Hepatocyte (in vitro differentiated cells): ENCODE results near the gene DOK5. TPM values are rescaled to one million over a fixed set of nuclear protein-coding genes. Genes with fewer than 3 reads are reported as not detected.

Source experiments
- DNase-seq: peaks from one replicate; pipeline ENCODE4 v3.0.0-alpha.2; 2016; ENCODE audit warnings: low spot score
- H2AFZ ChIP-seq: fragments of 200-600 bp; sonication (generic); 2 replicates; pipeline ENCODE4 v1.6.0; 2016; ENCODE audit warnings: antibody characterized with exemption, mild to moderate bottlenecking
- H3K27ac ChIP-seq: fragments of 200-600 bp; sonication (generic); 2 replicates; pipeline ENCODE4 v1.5.1; 2016; ENCODE audit warnings: mild to moderate bottlenecking
- H3K27me3 ChIP-seq: fragments of 200-600 bp; sonication (generic); 2 replicates; pipeline ENCODE4 v1.6.1; 2016
- H3K36me3 ChIP-seq: fragments of 200-600 bp; sonication (generic); replicated peaks from 2 replicates; pipeline ENCODE4 v1.5.1; 2016; ENCODE audit warnings: low read depth; ENCODE audit not compliant: insufficient read depth
- H3K4me1 ChIP-seq: fragments of 200-600 bp; sonication (generic); 2 replicates; pipeline ENCODE4 v1.5.1; 2016; ENCODE audit warnings: mild to moderate bottlenecking, moderate library complexity; ENCODE audit not compliant: insufficient read depth
- H3K4me2 ChIP-seq: fragments of 200-600 bp; sonication (generic); 2 replicates; pipeline ENCODE4 v1.6.0; 2016
- H3K4me3 ChIP-seq: fragments of 200-600 bp; sonication (generic); 2 replicates; pipeline ENCODE4 v1.5.1; 2016; ENCODE audit warnings: mild to moderate bottlenecking
- H3K79me2 ChIP-seq: fragments of 200-600 bp; sonication (generic); 2 replicates; pipeline ENCODE4 v1.6.0; 2017; ENCODE audit warnings: mild to moderate bottlenecking
- H3K9me2 ChIP-seq: fragments of 200-600 bp; sonication (generic); replicated peaks from 2 replicates; pipeline ENCODE4 v1.6.0; 2017; ENCODE audit warnings: mild to moderate bottlenecking; ENCODE audit not compliant: insufficient read depth
- H3K9me3 ChIP-seq: fragments of 200-600 bp; sonication (generic); 2 replicates; pipeline ENCODE4 v1.5.1; 2016; ENCODE audit warnings: low read depth, mild to moderate bottlenecking
- H4K20me1 ChIP-seq: fragments of 200-600 bp; sonication (generic); 2 replicates; pipeline ENCODE4 v1.6.0; 2016; ENCODE audit warnings: mild to moderate bottlenecking; ENCODE audit not compliant: insufficient read depth, poor library complexity, severe bottlenecking
- EZH2 ChIP-seq: fragments of 200-600 bp; sonication (generic); IDR thresholded peaks from 2 replicates; pipeline ENCODE4 v1.6.1; 2016; ENCODE audit warnings: antibody characterized with exemption, mild to moderate bottlenecking, borderline replicate concordance
- EZH2phosphoT487 ChIP-seq: fragments of 200-600 bp; sonication (generic); IDR thresholded peaks from one replicate; pipeline ENCODE4 v1.6.1; 2018; ENCODE audit warnings: antibody characterized with exemption, mild to moderate bottlenecking, low read depth, moderate library complexity; ENCODE audit not compliant: unreplicated experiment, severe bottlenecking
- WGBS: methylation state at CpG from one replicate; pipeline ENCODE4 v1.1.6; 2016; ENCODE audit warnings: low lambda C conversion rate; ENCODE audit errors: missing lambda C conversion rate; 5-methylcytosine and 5-hydroxymethylcytosine counted together
- polyA plus RNA-seq: library from polyadenylated mRNA; unstranded; fragments of >200 nt; fragmentation: Nextera tagmentation; extraction: Ambion mirVana; gene quantifications from 2 replicates; pipeline ENCODE4 v1.2.1, GENCODE V29; 2016
- total RNA-seq: library from RNA; depleted of rRNA; stranded (reverse); fragments of >200 nt; gene quantifications from 2 replicates; pipeline ENCODE4 v1.2.3, GENCODE V29; 2014
- TF ChIP-seq, protein P1 (sequence below): fragments of 200-600 bp; sonication (generic); IDR thresholded peaks from 2 replicates; pipeline ENCODE4 v1.5.1; 2016; ENCODE audit warnings: antibody characterized with exemption, mild to moderate bottlenecking; ENCODE audit not compliant: poor library complexity

Gene DOK5
- total and polyA plus RNA-seq, 2 experiments from 2014 or later = 7.0 to 7.5 TPM

DNA sequence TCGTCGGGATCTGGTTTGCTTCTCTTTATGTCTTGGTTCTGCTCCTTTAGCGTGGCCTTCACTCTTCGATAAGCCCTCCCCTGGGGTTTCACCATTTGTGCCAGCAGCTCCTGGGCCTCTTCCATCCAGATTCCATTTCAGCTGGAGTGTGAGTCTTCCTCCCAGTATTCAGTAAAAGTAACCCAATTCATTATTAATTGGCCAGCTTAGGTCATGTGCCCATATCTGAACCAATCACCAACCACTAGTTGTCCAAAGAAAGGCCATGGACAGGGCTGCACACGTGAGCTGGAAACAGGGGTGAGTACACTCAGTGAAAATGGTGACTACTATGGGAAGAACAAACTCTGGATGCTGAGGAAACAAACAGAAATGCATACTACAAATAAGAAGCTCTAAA lies 2.8 kb upstream of the DOK5 start:
- Histone ChIP-seq H3K4me1 (no peaks in the 10 kb centered on the region), H3K9me2 (no peaks in the 10 kb centered on the region), H3K4me2 (no peak overlapping the region), H4K20me1 (no peaks in the 10 kb centered on the region), H3K79me2 (no peaks in the 10 kb centered on the region), H3K27ac (no peak overlapping the region), H3K9me3 (no peaks in the 10 kb centered on the region), H2AFZ (no peak overlapping the region), H3K4me3 (no peak overlapping the region), H3K27me3 (peaks cover 28% of the 10 kb centered on the region), H3K36me3 (no peaks in the 10 kb centered on the region)
- no peak for DNase-seq
- WGBS = 95% methylated on average over 5 of the region's 5 CpGs
- no peak for TF ChIP-seq EZH2

DNA sequence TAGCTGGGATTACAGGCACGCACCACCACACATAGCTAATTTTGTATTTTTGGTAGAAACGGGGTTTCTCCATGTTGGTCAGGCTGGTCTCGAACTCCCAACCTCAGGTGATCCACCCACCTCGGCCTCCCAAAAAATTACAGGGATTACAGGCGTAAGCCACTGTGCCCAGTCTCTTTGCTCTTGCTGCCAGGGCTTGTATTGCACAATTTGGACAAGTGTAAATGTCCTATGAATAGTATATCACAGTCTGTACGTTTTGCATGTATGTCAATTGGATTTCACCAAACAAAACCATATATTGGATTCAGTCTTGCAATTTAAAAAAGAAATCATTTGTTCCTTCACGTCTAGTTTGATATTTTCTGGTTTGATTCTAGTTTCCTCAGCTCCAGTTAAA lies 2.1 kb upstream of the DOK5 start:
- Histone ChIP-seq H3K27ac (no peak overlapping the region), H3K79me2 (no peaks in the 10 kb centered on the region), H3K4me2 (no peak overlapping the region), H4K20me1 (no peaks in the 10 kb centered on the region), H2AFZ (no peak overlapping the region), H3K4me3 (no peak overlapping the region), H3K9me3 (no peaks in the 10 kb centered on the region), H3K27me3 (peaks cover 35% of the 10 kb centered on the region), H3K9me2 (no peaks in the 10 kb centered on the region), H3K36me3 (no peaks in the 10 kb centered on the region), H3K4me1 (no peaks in the 10 kb centered on the region)
- WGBS = 91% methylated on average over 7 of the region's 7 CpGs
- no peak for TF ChIP-seq EZH2phosphoT487
- TF ChIP-seq, protein P1, sequence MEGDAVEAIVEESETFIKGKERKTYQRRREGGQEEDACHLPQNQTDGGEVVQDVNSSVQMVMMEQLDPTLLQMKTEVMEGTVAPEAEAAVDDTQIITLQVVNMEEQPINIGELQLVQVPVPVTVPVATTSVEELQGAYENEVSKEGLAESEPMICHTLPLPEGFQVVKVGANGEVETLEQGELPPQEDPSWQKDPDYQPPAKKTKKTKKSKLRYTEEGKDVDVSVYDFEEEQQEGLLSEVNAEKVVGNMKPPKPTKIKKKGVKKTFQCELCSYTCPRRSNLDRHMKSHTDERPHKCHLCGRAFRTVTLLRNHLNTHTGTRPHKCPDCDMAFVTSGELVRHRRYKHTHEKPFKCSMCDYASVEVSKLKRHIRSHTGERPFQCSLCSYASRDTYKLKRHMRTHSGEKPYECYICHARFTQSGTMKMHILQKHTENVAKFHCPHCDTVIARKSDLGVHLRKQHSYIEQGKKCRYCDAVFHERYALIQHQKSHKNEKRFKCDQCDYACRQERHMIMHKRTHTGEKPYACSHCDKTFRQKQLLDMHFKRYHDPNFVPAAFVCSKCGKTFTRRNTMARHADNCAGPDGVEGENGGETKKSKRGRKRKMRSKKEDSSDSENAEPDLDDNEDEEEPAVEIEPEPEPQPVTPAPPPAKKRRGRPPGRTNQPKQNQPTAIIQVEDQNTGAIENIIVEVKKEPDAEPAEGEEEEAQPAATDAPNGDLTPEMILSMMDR = no peak
- no peak for TF ChIP-seq EZH2
- no peak for DNase-seq

DNA sequence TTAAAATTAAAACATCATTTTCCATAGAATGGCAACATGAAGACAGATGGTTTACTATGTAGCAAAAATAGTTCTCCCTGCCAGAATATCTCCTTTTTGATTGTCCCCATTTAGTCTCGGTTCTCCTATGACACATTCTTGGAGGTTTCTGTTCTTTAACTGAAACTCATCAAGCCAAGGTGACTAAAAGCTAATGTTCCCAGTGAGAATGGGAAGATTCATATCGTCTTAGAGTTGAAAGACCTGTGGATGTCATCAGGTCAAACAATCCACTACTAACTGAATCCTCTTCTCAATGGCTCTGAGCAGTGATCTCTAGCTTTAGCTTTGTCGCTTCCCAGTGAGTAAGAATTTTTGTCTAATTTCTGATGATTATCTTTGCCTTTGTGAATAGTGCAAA lies 1.3 kb upstream of the DOK5 start:
- Histone ChIP-seq H3K9me2 (no peaks in the 10 kb centered on the region), H3K36me3 (no peaks in the 10 kb centered on the region), H3K9me3 (no peaks in the 10 kb centered on the region), H3K4me3 (no peak overlapping the region), H3K27me3 (peaks cover 39% of the 10 kb centered on the region), H3K4me1 (no peaks in the 10 kb centered on the region), H4K20me1 (no peaks in the 10 kb centered on the region), H2AFZ (no peak overlapping the region), H3K27ac (no peak overlapping the region), H3K79me2 (peaks cover 2% of the 10 kb centered on the region), H3K4me2 (no peak overlapping the region)
- DNase-seq = no peak
- WGBS = 89% methylated on average over 3 of the region's 3 CpGs
- TF ChIP-seq, protein P1 = no peak
- TF ChIP-seq EZH2phosphoT487 (no peak), EZH2 (no peak)

DNA sequence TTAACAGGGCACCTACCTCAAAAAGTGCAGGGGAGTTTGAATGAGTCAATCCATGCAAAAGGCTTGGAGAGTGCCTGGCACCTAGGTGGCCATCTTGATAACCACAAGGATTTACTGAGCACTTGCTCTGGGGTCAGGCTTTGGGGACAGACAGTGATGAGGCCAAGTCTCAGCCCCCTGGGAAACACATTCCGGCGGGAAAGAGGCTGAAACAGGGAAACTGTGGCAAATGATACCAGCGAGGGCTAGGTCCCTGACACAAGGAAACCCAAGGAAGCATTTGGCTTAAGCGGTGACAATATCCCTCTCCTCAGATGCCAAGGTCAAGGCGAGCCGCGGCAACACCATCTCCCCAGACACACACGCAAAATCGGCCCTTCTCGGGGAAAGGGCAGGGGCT lies 527 bp upstream of the DOK5 start:
- Histone ChIP-seq H3K79me2 (peaks cover 5% of the 10 kb centered on the region), H3K27me3 (peaks cover 39% of the 10 kb centered on the region), H3K9me3 (no peaks in the 10 kb centered on the region), H3K36me3 (no peaks in the 10 kb centered on the region), H2AFZ (peak overlapping the region; percentile 79), H3K4me3 (peak overlapping the region; percentile 80), H3K4me1 (no peaks in the 10 kb centered on the region), H3K9me2 (no peaks in the 10 kb centered on the region), H3K4me2 (peak overlapping the region; percentile 90), H4K20me1 (no peaks in the 10 kb centered on the region), H3K27ac (no peak overlapping the region)
- DNase-seq = no peak
- WGBS = 2% methylated on average over 10 of the region's 10 CpGs
- no peak for TF ChIP-seq EZH2phosphoT487
- TF ChIP-seq, protein P1 = no peak
- TF ChIP-seq EZH2 = no peak
